HepG2 (cell line): ENCODE data around the gene TMEM129. TPM values are rescaled to one million over a fixed set of nuclear protein-coding genes. Genes with fewer than 3 reads are reported as not detected.

Experiments used
- CAMTA2 ChIP-seq: sonication (generic); formaldehyde crosslinking; IDR thresholded peaks from 2 replicates; pipeline ENCODE4 v1.4.0; 2020; ENCODE audit warnings: mild to moderate bottlenecking, missing genetic modification reagents, borderline replicate concordance
- DRAP1 ChIP-seq: IDR thresholded peaks from 2 replicates; pipeline ENCODE4 v1.6.1; 2016; ENCODE audit warnings: missing genetic modification reagents, missing compliant biosample characterization
- EP300 ChIP-seq, 3 experiments: sonication (generic) in 1 of 3; formaldehyde crosslinking in 1 of 3; IDR thresholded peaks; 2 replicates each; pipeline versions ENCODE4 v1.5.1 to v1.6.1; 2011 to 2020; ENCODE audit warnings: low read depth in 2 of 3, low read length in 2 of 3, borderline replicate concordance in 1 of 3, improper control_type of control experiment in 1 of 3, mild to moderate bottlenecking in 1 of 3, missing genetic modification reagents in 1 of 3, moderate library complexity in 1 of 3
- HNF1B ChIP-seq: sonication (generic); formaldehyde crosslinking; IDR thresholded peaks from 2 replicates; pipeline ENCODE4 v1.5.1; 2020; ENCODE audit warnings: mild to moderate bottlenecking, moderate library complexity, missing genetic modification reagents
- HNRNPLL ChIP-seq: fragments of 200-400 bp; formaldehyde crosslinking; IDR thresholded peaks from 2 replicates; pipeline ENCODE4 v1.6.1; 2017; ENCODE audit warnings: mild to moderate bottlenecking, low read depth, low read length; ENCODE audit not compliant: poor library complexity, severe bottlenecking
- IRF2 ChIP-seq: IDR thresholded peaks from 2 replicates; pipeline ENCODE4 v1.6.1; 2018; ENCODE audit warnings: missing genetic modification reagents, missing compliant biosample characterization
- JUND ChIP-seq: sonication (generic); formaldehyde crosslinking; IDR thresholded peaks from 2 replicates; pipeline ENCODE4 v1.8.0; 2022; ENCODE audit warnings: mild to moderate bottlenecking, missing genetic modification reagents
- KDM2A ChIP-seq: sonication (generic); formaldehyde crosslinking; IDR thresholded peaks from 2 replicates; pipeline ENCODE4 v1.4.0; 2020; ENCODE audit warnings: low read depth, missing genetic modification reagents, borderline replicate concordance
- KLF6 ChIP-seq: IDR thresholded peaks from 2 replicates; pipeline ENCODE4 v1.8.0; 2016; ENCODE audit warnings: missing biosample characterization, missing genetic modification reagents
- MED8 ChIP-seq: sonication (generic); formaldehyde crosslinking; IDR thresholded peaks from 2 replicates; pipeline ENCODE4 v1.8.1; 2023; ENCODE audit warnings: mild to moderate bottlenecking, missing genetic modification reagents; ENCODE audit not compliant: insufficient replicate concordance
- MIER2 ChIP-seq: IDR thresholded peaks from 2 replicates; pipeline ENCODE4 v1.6.1; 2016; ENCODE audit warnings: missing biosample characterization, missing genetic modification reagents
- PHB2 ChIP-seq: fragments of 450-650 bp; IDR thresholded peaks from 2 replicates; pipeline ENCODE4 v1.6.1; 2018; ENCODE audit not compliant: partially characterized antibody
- RARA ChIP-seq: IDR thresholded peaks from 2 replicates; pipeline ENCODE4 v1.6.1; 2016; ENCODE audit warnings: missing genetic modification reagents, missing compliant biosample characterization
- SMAD1 ChIP-seq: sonication (generic); formaldehyde crosslinking; IDR thresholded peaks from 2 replicates; pipeline ENCODE4 v1.4.0; 2020; ENCODE audit warnings: missing genetic modification reagents, low read depth, mild to moderate bottlenecking, borderline replicate concordance
- TCF12 ChIP-seq, 2 experiments: fragments of 450-650 bp in 1 of 2; sonication (generic) in 1 of 2; formaldehyde crosslinking in 1 of 2; IDR thresholded peaks; 2 replicates each; pipeline versions ENCODE4 v1.6.1 to v1.8.0; 2017 to 2022; ENCODE audit warnings: antibody characterized with exemption in 1 of 2, mild to moderate bottlenecking in 1 of 2, missing genetic modification reagents in 1 of 2, moderate library complexity in 1 of 2
- ZNF121 ChIP-seq: sonication (generic); formaldehyde crosslinking; IDR thresholded peaks from 2 replicates; pipeline ENCODE4 v1.5.0; 2020; ENCODE audit warnings: mild to moderate bottlenecking, missing genetic modification reagents
- ZNF3 ChIP-seq: IDR thresholded peaks from 2 replicates; pipeline ENCODE4 v1.7.0; 2017; ENCODE audit warnings: inconsistent platforms
- ZNF354B ChIP-seq: sonication (generic); formaldehyde crosslinking; IDR thresholded peaks from 2 replicates; pipeline ENCODE4 v1.8.0; 2022; ENCODE audit warnings: mild to moderate bottlenecking, missing genetic modification reagents
- ZNF564 ChIP-seq: sonication (generic); formaldehyde crosslinking; IDR thresholded peaks from 2 replicates; pipeline ENCODE4 v1.8.1; 2023; ENCODE audit warnings: mild to moderate bottlenecking, missing genetic modification reagents
- ZNF570 ChIP-seq: sonication (generic); formaldehyde crosslinking; IDR thresholded peaks from 2 replicates; pipeline ENCODE4 v1.4.0; 2020; ENCODE audit warnings: mild to moderate bottlenecking, missing genetic modification reagents, borderline replicate concordance
- ZNF687 ChIP-seq: sonication (generic); formaldehyde crosslinking; IDR thresholded peaks from 2 replicates; pipeline ENCODE4 v1.5.1; 2020; ENCODE audit warnings: mild to moderate bottlenecking, missing genetic modification reagents, moderate library complexity
- ZNF747 ChIP-seq: sonication (generic); formaldehyde crosslinking; IDR thresholded peaks from 2 replicates; pipeline ENCODE4 v1.8.1; 2023; ENCODE audit warnings: missing genetic modification reagents, mild to moderate bottlenecking, borderline replicate concordance
- ZNF878 ChIP-seq: sonication (generic); formaldehyde crosslinking; IDR thresholded peaks from 2 replicates; pipeline ENCODE4 v1.8.1; 2023; ENCODE audit warnings: mild to moderate bottlenecking, missing genetic modification reagents, moderate library complexity
- polyA plus RNA-seq, 8 experiments: library from polyadenylated mRNA; depleted of rRNA in 3 of 8; stranded (reverse) in 7 of 8; unstranded in 1 of 8; fragments of >200 nt; fragmentation: Illumina TruSeq in 4 of 8; extraction: Trizol in 4 of 8; gene quantifications; 2 replicates each; pipeline versions ENCODE4 v1.2.1 to v1.2.3, GENCODE V29; 2011 to 2016; ENCODE audit warnings: low read depth in 4 of 8, missing spikeins in 1 of 8, mixed read lengths in 1 of 8; ENCODE audit not compliant: insufficient read depth in 1 of 8
- total RNA-seq, 5 experiments: library from RNA; depleted of rRNA; stranded (reverse); fragments of >200 nt; fragmentation: Illumina TruSeq; extraction: Trizol; gene quantifications; 2 replicates each; pipeline ENCODE4 v1.2.3, GENCODE V29; 2016; ENCODE audit warnings: low read depth in 1 of 5

TMEM129 gene
- total and polyA plus RNA-seq, 2 of the 13 experiments (the other 11 are each of a cell fraction or from before 2014, with no cell fraction given), result 19.0 to 25.8 TPM

GRCh38 chr4:1746919-1747602 is 25.9 kb upstream of the TMEM129 start (continued):
- peak; percentile 28; the same call in 1 of the 2 replicates for TF ChIP-seq ZNF3
- TF ChIP-seq KDM2A (CRISPR knock-in tag), result peak; percentile 83
- TF ChIP-seq ZNF878, result 0 out of 2 replicates have a peak, but pooled peaks have one; percentile 59
- peak; percentile 79; the same call in 1 of the 2 replicates for TF ChIP-seq ZNF747
- TF ChIP-seq ZNF570 (CRISPR knock-in tag), result no peak
- no peak for TF ChIP-seq TCF12 (IDR thresholded peaks at IDR 0.05)
- 0 out of 2 replicates have a peak, but pooled peaks have one; percentile 35 for TF ChIP-seq TCF12 (CRISPR knock-in tag; IDR thresholded peaks at IDR 0.05)
- TF ChIP-seq IRF2 (CRISPR knock-in tag), result peak; percentile 33; the same call in 1 of the 2 replicates
- peak; percentile 50; the same call in 1 of the 2 replicates for TF ChIP-seq HNF1B (CRISPR knock-in tag)
- 0 out of 2 replicates have a peak, but pooled peaks have one; percentile 44 for TF ChIP-seq KLF6 (CRISPR knock-in tag)
- TF ChIP-seq MIER2, result 0 out of 2 replicates have a peak, but pooled peaks have one; percentile 8
- no peak for TF ChIP-seq HNRNPLL
- TF ChIP-seq ZNF687, result peak; percentile 95
- TF ChIP-seq DRAP1 (CRISPR knock-in tag), result peak; percentile 31; the same call in 1 of the 2 replicates
- TF ChIP-seq ZNF564 (CRISPR knock-in tag), result peak; percentile 93
- peak; percentile 51 for TF ChIP-seq MED8 (CRISPR knock-in tag)
- TF ChIP-seq SMAD1 (CRISPR knock-in tag), result no peak
- TF ChIP-seq RARA, result peak; percentile 70
- no peak for TF ChIP-seq JUND (CRISPR knock-in tag)
- no peak for TF ChIP-seq ZNF354B (CRISPR knock-in tag)
- TF ChIP-seq EP300 (IDR thresholded peaks at IDR 0.05; ENCODE audit: low read depth in 2 of 2, low read length in 2 of 2), result peak in 1 of 2 experiments; percentile 42; a peak in 2 of 4 replicates
- no peak for TF ChIP-seq EP300 (CRISPR knock-in tag; IDR thresholded peaks at IDR 0.05; ENCODE audit: borderline replicate concordance)
- no peak for TF ChIP-seq PHB2
- TF ChIP-seq ZNF121 (CRISPR knock-in tag), result peak; percentile 78
- no peak for TF ChIP-seq CAMTA2 (CRISPR knock-in tag)
